Keratinocyte (primary cell): ENCODE measurements around the gene SLC44A3. TPM values are rescaled to one million over a fixed set of nuclear protein-coding genes. Genes with fewer than 3 reads are reported as not detected.

Source experiments
- DNase-seq: peaks from one replicate; pipeline ENCODE4 v3.0.0-alpha.2; 2011; ENCODE audit warnings: low read depth, missing footprints, low spot score
- FAIRE-seq: peaks from 2 replicates; lab custom pipeline; 2011; peaks lifted over from hg19 to GRCh38; lab: Jason Lieb, UNC
- H2AFZ ChIP-seq: 2 replicates; pipeline ENCODE4 v1.6.0; 2012; ENCODE audit warnings: low read length, control low read depth, inconsistent platforms; ENCODE audit not compliant: control insufficient read depth
- H3K27ac ChIP-seq: 2 replicates; pipeline ENCODE4 v1.5.1; 2011; ENCODE audit warnings: low read length; ENCODE audit not compliant: control insufficient read depth, insufficient read depth
- H3K27me3 ChIP-seq: 3 replicates; pipeline ENCODE4 v1.6.0; 2011; ENCODE audit warnings: low read length; ENCODE audit not compliant: control insufficient read depth, insufficient read depth; ENCODE audit errors: extremely low read depth
- H3K36me3 ChIP-seq, 2 experiments: 2 replicates in 1 of 2; 3 replicates in 1 of 2; pipeline ENCODE4 v1.5.1; 2011; ENCODE audit warnings: low read length in 2 of 2, mild to moderate bottlenecking in 1 of 2; ENCODE audit not compliant: control insufficient read depth in 2 of 2, insufficient read depth in 2 of 2; ENCODE audit errors: extremely low read depth in 1 of 2
- H3K4me1 ChIP-seq: 3 replicates; pipeline ENCODE4 v1.5.1; 2011; ENCODE audit warnings: low read length; ENCODE audit not compliant: control insufficient read depth, insufficient read depth; ENCODE audit errors: extremely low read depth
- H3K4me2 ChIP-seq: 3 replicates; pipeline ENCODE4 v1.6.0; 2011; ENCODE audit warnings: low read depth, low read length; ENCODE audit not compliant: control insufficient read depth, insufficient read depth; ENCODE audit errors: extremely low read depth
- H3K4me3 ChIP-seq, 3 experiments: fragments of 200-600 bp in 1 of 3; sonication (generic) in 1 of 3; 2 replicates in 2 of 3; 3 replicates in 1 of 3; pipeline ENCODE4 v1.5.1; 2011 to 2016; ENCODE audit warnings: low read length in 3 of 3, mild to moderate bottlenecking in 3 of 3, control low read depth in 2 of 3, inconsistent platforms in 1 of 3, low read depth in 1 of 3, mixed read lengths in 1 of 3, mixed run types in 1 of 3, moderate library complexity in 1 of 3; ENCODE audit not compliant: control insufficient read depth in 2 of 3, insufficient read depth in 2 of 3; ENCODE audit errors: extremely low read depth in 1 of 3
- H3K79me2 ChIP-seq: 2 replicates; pipeline ENCODE4 v1.6.0; 2012; ENCODE audit warnings: low read length; ENCODE audit not compliant: control insufficient read depth, insufficient read depth
- H3K9ac ChIP-seq: 3 replicates; pipeline ENCODE4 v1.6.0; 2011; ENCODE audit warnings: low read length; ENCODE audit not compliant: control insufficient read depth, insufficient read depth; ENCODE audit errors: extremely low read depth
- H3K9me1 ChIP-seq: 3 replicates; pipeline ENCODE4 v1.6.0; 2011; ENCODE audit warnings: low read length; ENCODE audit not compliant: control insufficient read depth, insufficient read depth; ENCODE audit errors: extremely low read depth
- H3K9me3 ChIP-seq: 2 replicates; pipeline ENCODE4 v1.5.1; 2012; ENCODE audit warnings: low read depth, low read length; ENCODE audit not compliant: control insufficient read depth
- H4K20me1 ChIP-seq: 3 replicates; pipeline ENCODE4 v1.6.0; 2011; ENCODE audit warnings: low read length; ENCODE audit not compliant: control insufficient read depth, insufficient read depth; ENCODE audit errors: extremely low read depth
- CTCF ChIP-seq, 3 experiments: IDR thresholded peaks in 1 of 3; conservative IDR thresholded peaks in 1 of 3; optimal IDR thresholded peaks in 1 of 3; 2 replicates in 2 of 3; 3 replicates in 1 of 3; pipeline versions ENCODE3 to v1.5.1; 2011; ENCODE audit warnings: low read length in 3 of 3, mild to moderate bottlenecking in 3 of 3, moderate library complexity in 2 of 3, control low read depth in 1 of 3, inconsistent platforms in 1 of 3; ENCODE audit not compliant: insufficient read depth in 2 of 3; ENCODE audit errors: extremely low read depth in 1 of 3
- EZH2 ChIP-seq: IDR thresholded peaks from one replicate; pipeline ENCODE4 v1.6.1; 2012; ENCODE audit warnings: inconsistent platforms, mild to moderate bottlenecking, low read length, moderate library complexity
- dilution Hi-C: fragments of 300-500 bp; cut with MboI; formaldehyde crosslinking; loops from one replicate; pipeline ENCODE4 v1.7.0; 2020; ENCODE audit warnings: low sequenced_read_pairs; ENCODE audit not compliant: extremely low pct_ligation_motif_present
- polyA plus RNA-seq, 5 experiments: library from polyadenylated mRNA; depleted of rRNA in 3 of 5; stranded (reverse) in 3 of 5; stranded (forward) in 1 of 5; unstranded in 1 of 5; fragments of >200 nt; gene quantifications; 1 replicate in 1 of 5; 2 replicates in 3 of 5; 3 replicates in 1 of 5; pipeline versions ENCODE4 v1.2.1 to v1.2.3, GENCODE V29; 2011 to 2012; ENCODE audit warnings: missing spikeins in 2 of 5, low read depth in 1 of 5, low replicate concordance in 1 of 5

SLC44A3 gene
- polyA plus RNA-seq, 1 donor (not counting 4 experiments of a cell fraction or from before 2014, with no cell fraction given) = 7.3 TPM

- peaks cover 5 to 18% of the 10 kb centered on the region in 2 experiments for H3K36me3 ChIP-seq
Observed at GRCh38 chr1:94901841-94902240, 81.7 kb downstream of the SLC44A3 start.

GRCh38 chr1:94903280-94904009, 83.3 kb downstream of the SLC44A3 start:
- Histone ChIP-seq H3K4me1 (peaks cover 20% of the 10 kb centered on the region), H3K9ac (no peak overlapping the region), H3K27ac (no peak overlapping the region), H3K27me3 (no peaks in the 10 kb centered on the region), H3K9me3 (no peaks in the 10 kb centered on the region), H3K36me3 (peaks cover 7 to 12% of the 10 kb centered on the region in 2 experiments), H4K20me1 (peaks cover 4% of the 10 kb centered on the region), H3K79me2 (peaks cover 53% of the 10 kb centered on the region), H2AFZ (no peak overlapping the region), H3K4me2 (no peak overlapping the region), H3K9me1 (no peaks in the 10 kb centered on the region), H3K4me3 (no peak overlapping the region)
- TF ChIP-seq CTCF (optimal IDR thresholded peaks at IDR 0.05 in 1 of 3, IDR thresholded peaks at IDR 0.05 in 1 of 3, conservative IDR thresholded peaks at IDR 0.05 in 1 of 3; ENCODE audit: extremely low read depth in 1 of 3, insufficient read depth in 2 of 3, low read length in 3 of 3) (no peak), EZH2 (no peak)
- dilution Hi-C loops = no loop called here
- FAIRE-seq = peak; percentile 58
- DNase-seq = no peak

More at GRCh38 chr1:94901841-94902240, 81.7 kb downstream of the SLC44A3 start:
- Histone ChIP-seq H4K20me1 (peaks cover 4% of the 10 kb centered on the region), H3K4me2 (no peak overlapping the region), H3K27ac (no peak overlapping the region), H3K9me1 (no peaks in the 10 kb centered on the region), H3K79me2 (peaks cover 39% of the 10 kb centered on the region), H3K9me3 (no peaks in the 10 kb centered on the region), H3K4me3 (no peak overlapping the region), H2AFZ (no peak overlapping the region), H3K4me1 (peaks cover 20% of the 10 kb centered on the region), H3K27me3 (no peaks in the 10 kb centered on the region), H3K9ac (no peak overlapping the region)
- DNase-seq (no peak), FAIRE-seq (no peak)
- dilution Hi-C loops = no loop called here
- TF ChIP-seq EZH2 (no peak), CTCF (optimal IDR thresholded peaks at IDR 0.05 in 1 of 3, IDR thresholded peaks at IDR 0.05 in 1 of 3, conservative IDR thresholded peaks at IDR 0.05 in 1 of 3; ENCODE audit: extremely low read depth in 1 of 3, insufficient read depth in 2 of 3, low read length in 3 of 3) (no peak)
